Osteoblast (primary cell): ENCODE results near the gene HES6. TPM values are rescaled to one million over a fixed set of nuclear protein-coding genes. Genes with fewer than 3 reads are reported as not detected.

ENCODE experiments used
- DNase-seq: peaks from one replicate; pipeline ENCODE4 v3.0.0; 2011; ENCODE audit warnings: low spot score, mixed read lengths; ENCODE audit not compliant: insufficient read length; ENCODE audit errors: missing footprints
- H2AFZ ChIP-seq: 2 replicates; pipeline ENCODE4 v1.6.0; 2011; ENCODE audit warnings: mild to moderate bottlenecking, low read length
- H3K27ac ChIP-seq: 2 replicates; pipeline ENCODE4 v1.5.1; 2011; ENCODE audit warnings: mild to moderate bottlenecking, low read depth, low read length, moderate library complexity
- H3K27me3 ChIP-seq: 2 replicates; pipeline ENCODE4 v1.6.0; 2012; ENCODE audit warnings: mild to moderate bottlenecking, control low read depth, inconsistent platforms, low read length, moderate library complexity; ENCODE audit not compliant: insufficient read depth
- H3K36me3 ChIP-seq: 2 replicates; pipeline ENCODE4 v1.5.1; 2011; ENCODE audit warnings: mild to moderate bottlenecking, low read length, control low read depth, moderate library complexity; ENCODE audit not compliant: insufficient read depth
- H3K4me1 ChIP-seq: 2 replicates; pipeline ENCODE4 v1.5.1; 2011; ENCODE audit warnings: mild to moderate bottlenecking, low read length, control low read depth, moderate library complexity; ENCODE audit not compliant: insufficient read depth
- H3K4me2 ChIP-seq: 2 replicates; pipeline ENCODE4 v1.6.0; 2011; ENCODE audit warnings: mild to moderate bottlenecking, low read length; ENCODE audit not compliant: insufficient read depth
- H3K4me3 ChIP-seq: fragments of 200-600 bp; sonication (generic); 3 replicates; pipeline ENCODE4 v1.5.1; 2012; ENCODE audit warnings: mild to moderate bottlenecking, low read length, inconsistent platforms; ENCODE audit not compliant: insufficient read depth
- H3K79me2 ChIP-seq: 2 replicates; pipeline ENCODE4 v1.6.0; 2012; ENCODE audit warnings: mild to moderate bottlenecking, low read length, control low read depth, inconsistent platforms; ENCODE audit not compliant: insufficient read depth
- H3K9me3 ChIP-seq: 2 replicates; pipeline ENCODE4 v1.5.1; 2011; ENCODE audit warnings: low read depth, low read length, control low read depth
- H4K20me1 ChIP-seq: 2 replicates; pipeline ENCODE4 v1.6.0; 2012; ENCODE audit warnings: mild to moderate bottlenecking, low read length, control low read depth; ENCODE audit not compliant: insufficient read depth
- total RNA-seq: library from RNA; depleted of rRNA; stranded (reverse); fragments of >200 nt; gene quantifications from 2 replicates; pipeline ENCODE4 v1.2.3, GENCODE V29; 2012
- TF ChIP-seq, protein P1 (sequence below): IDR thresholded peaks from 2 replicates; pipeline ENCODE4 v1.5.1; 2011; ENCODE audit warnings: mild to moderate bottlenecking, low read depth, low read length, moderate library complexity; ENCODE audit errors: extremely low read depth

HES6 gene
- total RNA-seq, 1 donor = 4.0 TPM

DNA sequence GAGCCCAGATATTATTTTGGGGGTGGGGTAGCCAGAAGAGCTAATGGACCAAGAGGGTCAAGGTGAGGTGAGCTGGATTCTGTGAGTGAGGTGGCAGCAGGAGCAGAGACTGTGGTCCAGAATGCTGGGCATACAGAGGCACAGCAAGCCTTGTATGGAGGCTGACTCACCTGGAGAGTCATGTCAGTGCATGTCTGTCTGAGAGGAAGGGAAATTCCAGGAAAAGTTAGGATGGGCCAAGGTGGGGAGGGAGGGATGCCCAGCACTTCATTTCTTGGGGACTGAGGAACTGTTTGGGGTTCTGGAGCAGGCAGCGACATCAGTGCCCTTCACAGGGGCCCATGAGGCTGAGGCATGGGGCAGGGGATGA is 27.5 kb upstream of the HES6 start:
- H3K27ac ChIP-seq = no peak overlapping the region
- TF ChIP-seq, protein P1, sequence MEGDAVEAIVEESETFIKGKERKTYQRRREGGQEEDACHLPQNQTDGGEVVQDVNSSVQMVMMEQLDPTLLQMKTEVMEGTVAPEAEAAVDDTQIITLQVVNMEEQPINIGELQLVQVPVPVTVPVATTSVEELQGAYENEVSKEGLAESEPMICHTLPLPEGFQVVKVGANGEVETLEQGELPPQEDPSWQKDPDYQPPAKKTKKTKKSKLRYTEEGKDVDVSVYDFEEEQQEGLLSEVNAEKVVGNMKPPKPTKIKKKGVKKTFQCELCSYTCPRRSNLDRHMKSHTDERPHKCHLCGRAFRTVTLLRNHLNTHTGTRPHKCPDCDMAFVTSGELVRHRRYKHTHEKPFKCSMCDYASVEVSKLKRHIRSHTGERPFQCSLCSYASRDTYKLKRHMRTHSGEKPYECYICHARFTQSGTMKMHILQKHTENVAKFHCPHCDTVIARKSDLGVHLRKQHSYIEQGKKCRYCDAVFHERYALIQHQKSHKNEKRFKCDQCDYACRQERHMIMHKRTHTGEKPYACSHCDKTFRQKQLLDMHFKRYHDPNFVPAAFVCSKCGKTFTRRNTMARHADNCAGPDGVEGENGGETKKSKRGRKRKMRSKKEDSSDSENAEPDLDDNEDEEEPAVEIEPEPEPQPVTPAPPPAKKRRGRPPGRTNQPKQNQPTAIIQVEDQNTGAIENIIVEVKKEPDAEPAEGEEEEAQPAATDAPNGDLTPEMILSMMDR = no peak
- no peak for DNase-seq

DNA sequence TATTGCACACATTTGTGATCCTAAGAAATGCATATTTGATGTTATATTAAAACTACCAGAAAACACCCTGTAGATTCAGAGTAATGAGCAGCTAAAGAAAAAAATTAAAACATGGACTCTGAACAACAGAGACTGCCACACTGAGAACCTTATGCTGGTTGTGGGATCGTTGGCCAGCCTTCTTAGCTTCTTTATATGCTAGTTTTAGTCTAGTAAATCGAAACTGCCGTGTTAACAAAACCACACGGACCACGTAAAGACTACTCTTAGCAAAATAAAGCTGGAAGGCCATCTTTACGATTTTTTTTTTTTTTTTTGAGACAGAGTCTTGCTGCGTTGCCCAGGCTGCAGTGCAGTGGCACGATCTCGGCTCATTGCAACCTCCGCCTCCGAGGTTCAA is 25.8 kb upstream of the HES6 start:
- H3K79me2 ChIP-seq = no peaks in the 10 kb centered on the region
- no peak overlapping the region for H3K27ac ChIP-seq
- no peaks in the 10 kb centered on the region for H3K9me3 ChIP-seq
- no peak overlapping the region for H3K4me2 ChIP-seq
- no peak overlapping the region for H2AFZ ChIP-seq
- H3K4me1 ChIP-seq = peaks cover 2% of the 10 kb centered on the region
- no peaks in the 10 kb centered on the region for H3K27me3 ChIP-seq
- TF ChIP-seq, protein P1 = no peak
- DNase-seq = no peak
- H3K4me3 ChIP-seq = no peak overlapping the region
- no peaks in the 10 kb centered on the region for H4K20me1 ChIP-seq
- peaks cover 9% of the 10 kb centered on the region for H3K36me3 ChIP-seq

More for the DNA sequence above, 27.5 kb upstream of the HES6 start:
- Histone ChIP-seq H3K9me3 (no peaks in the 10 kb centered on the region), H2AFZ (no peak overlapping the region), H3K27me3 (no peaks in the 10 kb centered on the region), H3K4me2 (no peak overlapping the region), H3K4me3 (no peak overlapping the region), H3K79me2 (no peaks in the 10 kb centered on the region), H3K4me1 (peaks cover 2% of the 10 kb centered on the region), H3K36me3 (peaks cover 5% of the 10 kb centered on the region), H4K20me1 (no peaks in the 10 kb centered on the region)

DNA sequence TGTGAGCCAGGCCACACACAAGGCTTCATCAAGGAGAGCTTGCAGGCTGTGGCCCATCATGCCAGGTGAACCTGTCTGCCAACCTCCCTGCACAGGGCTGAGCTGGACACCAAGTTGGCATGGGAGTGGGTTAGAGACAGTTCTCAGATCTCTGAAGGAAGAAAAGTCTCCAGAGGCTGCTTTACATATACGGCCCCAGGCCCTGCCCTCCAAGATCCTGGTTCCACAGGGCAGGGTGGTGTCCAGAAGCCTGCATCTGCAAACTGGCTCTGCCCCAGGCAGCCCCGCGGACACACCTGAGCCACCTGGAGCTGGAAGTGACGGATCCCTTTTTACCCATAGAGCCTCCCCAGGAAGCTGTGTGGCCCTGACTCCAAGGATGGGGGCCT is 24.2 kb upstream of the HES6 start:
- H3K4me2 ChIP-seq = no peak overlapping the region
- TF ChIP-seq, protein P1 = no peak
- H3K27ac ChIP-seq = no peak overlapping the region
- H3K36me3 ChIP-seq = peaks cover 12% of the 10 kb centered on the region
- no peaks in the 10 kb centered on the region for H4K20me1 ChIP-seq
- H3K4me3 ChIP-seq = no peak overlapping the region
- peaks cover 2% of the 10 kb centered on the region for H3K4me1 ChIP-seq
- no peaks in the 10 kb centered on the region for H3K9me3 ChIP-seq
- no peak overlapping the region for H2AFZ ChIP-seq
- H3K79me2 ChIP-seq = no peaks in the 10 kb centered on the region
- no peak for DNase-seq
- no peaks in the 10 kb centered on the region for H3K27me3 ChIP-seq

DNA sequence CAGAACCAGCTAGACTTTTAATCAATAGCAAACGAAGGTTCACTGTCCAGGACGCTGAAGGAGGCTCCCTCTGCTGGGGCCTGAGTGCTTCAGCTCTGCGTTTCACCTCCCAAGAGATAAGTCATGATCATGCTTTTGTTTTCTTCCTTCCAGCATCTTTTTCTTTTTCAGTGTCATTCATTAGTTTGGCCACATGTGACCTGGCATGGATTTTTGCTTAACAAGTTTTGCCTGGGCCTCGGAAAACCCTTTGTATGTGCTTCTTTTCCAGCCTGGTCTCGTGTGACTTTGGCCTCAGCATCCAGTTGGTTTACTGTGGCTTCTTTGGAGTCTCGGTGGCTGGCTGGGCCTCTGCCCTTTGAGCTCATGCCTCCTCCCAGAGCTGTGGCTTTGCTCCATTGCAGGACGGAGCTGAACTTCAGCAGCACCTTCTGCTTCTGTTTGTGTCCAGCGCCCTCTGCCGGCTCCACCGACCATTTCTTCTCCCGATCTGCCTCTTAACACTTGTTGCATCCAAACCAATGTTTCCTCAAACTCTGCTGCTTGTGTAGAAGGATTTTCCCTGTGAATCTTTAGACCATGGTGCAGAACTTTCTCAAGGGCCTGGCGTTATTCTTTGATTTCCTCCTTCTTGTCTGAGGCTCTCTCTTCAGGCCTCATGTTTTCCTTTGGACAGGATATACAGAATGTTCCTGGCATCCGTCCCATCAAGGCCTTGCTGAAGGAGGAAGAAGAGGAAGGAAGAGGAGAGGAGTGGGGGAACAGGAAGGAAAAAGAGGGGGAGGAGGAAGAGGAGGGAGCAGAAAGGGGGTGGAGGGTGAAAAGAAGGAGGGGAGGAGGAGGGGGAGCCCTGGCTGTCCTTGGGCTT is 23.6 kb upstream of the HES6 start:
- Histone ChIP-seq H4K20me1 (no peaks in the 10 kb centered on the region), H3K27me3 (no peaks in the 10 kb centered on the region), H3K79me2 (no peaks in the 10 kb centered on the region), H3K4me3 (no peak overlapping the region), H3K36me3 (peaks cover 12% of the 10 kb centered on the region), H3K9me3 (no peaks in the 10 kb centered on the region), H3K4me2 (peak overlapping the region; percentile 19), H2AFZ (peak overlapping the region; percentile 42), H3K4me1 (peaks cover 2% of the 10 kb centered on the region), H3K27ac (peak overlapping the region; percentile 38)
- TF ChIP-seq, protein P1 = peak; percentile 86
- peak; percentile 99 for DNase-seq
